GM21717 (cell line): ENCODE results near the gene WNK2.

Experiments
- ATAC-seq: cut with Tn5 transposase; IDR thresholded peaks from one replicate; pipeline ENCODE4 v1.9.1; 2021; ENCODE audit warnings: mild to moderate bottlenecking, moderate library complexity; ENCODE audit not compliant: unreplicated experiment

Gene WNK2

DNA sequence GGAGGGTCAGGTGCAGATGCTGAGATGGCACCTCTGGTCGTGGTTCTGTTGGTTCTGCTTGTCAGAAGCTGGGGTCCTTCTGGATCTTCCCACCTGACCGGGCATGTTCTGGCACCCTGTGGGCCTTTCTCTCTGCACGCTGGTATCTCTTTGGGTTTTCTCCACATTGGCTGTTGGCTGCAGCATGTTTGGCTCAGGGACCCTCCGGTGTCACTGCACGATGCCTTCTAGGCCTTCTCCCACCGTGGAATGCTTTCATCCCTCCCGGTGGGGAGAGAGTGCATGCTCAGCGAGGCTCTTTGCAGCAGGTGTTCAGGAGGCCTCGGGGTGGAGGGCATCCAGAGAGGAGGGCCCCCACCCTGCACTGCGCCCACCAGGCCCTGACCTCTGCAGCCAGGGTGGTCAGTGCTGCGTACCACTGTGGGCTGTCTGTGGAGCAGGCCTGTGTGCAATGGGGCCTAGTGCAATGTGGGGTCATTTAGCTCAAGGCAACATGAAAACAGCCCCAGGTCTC lies 119.4 kb downstream of the WNK2 start:
- no peak for ATAC-seq

GRCh38 chr9:93303806-93304573 lies 120.1 kb downstream of the WNK2 start:
- no peak for ATAC-seq

- ATAC-seq: no peak
Measured at GRCh38 chr9:93304574-93305496, 120.9 kb downstream of the WNK2 start.

- ATAC-seq: no peak
Measured at GRCh38 chr9:93305497-93306020, 121.6 kb downstream of the WNK2 start.

GRCh38 chr9:93306081-93306480 lies 122.1 kb downstream of the WNK2 start:
- ATAC-seq: no peak

DNA sequence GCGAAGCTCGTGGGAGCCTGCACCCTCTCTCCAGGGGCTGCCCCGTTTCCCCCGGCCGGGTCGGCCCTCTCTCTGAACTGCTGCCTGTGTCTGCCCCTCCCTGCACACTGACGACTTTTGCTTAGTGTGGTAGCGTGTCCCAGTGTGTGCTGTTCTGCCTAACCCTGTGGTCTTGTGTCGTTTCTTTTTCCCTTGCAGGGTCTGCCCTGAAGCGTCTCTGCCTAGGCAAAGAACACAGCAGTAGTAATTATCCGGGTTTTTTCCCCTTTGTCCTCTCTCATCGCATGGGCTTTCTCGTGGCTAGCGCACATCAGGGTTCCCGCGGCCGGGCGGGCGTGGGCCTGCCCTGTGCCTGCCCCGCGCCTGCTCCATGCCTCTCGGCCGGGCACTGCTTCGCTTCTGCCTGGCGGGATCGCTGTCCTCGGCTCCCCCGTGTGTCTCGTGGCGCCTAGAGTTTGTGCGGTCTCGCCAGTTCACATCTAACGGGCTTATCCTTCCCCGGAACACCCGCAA lies 122.7 kb downstream of the WNK2 start:
- no peak for ATAC-seq

- ATAC-seq: no peak
Measured at GRCh38 chr9:93307468-93308157, 123.7 kb downstream of the WNK2 start.

GRCh38 chr9:93308158-93308602 lies 124.2 kb downstream of the WNK2 start:
- no peak for ATAC-seq

DNA sequence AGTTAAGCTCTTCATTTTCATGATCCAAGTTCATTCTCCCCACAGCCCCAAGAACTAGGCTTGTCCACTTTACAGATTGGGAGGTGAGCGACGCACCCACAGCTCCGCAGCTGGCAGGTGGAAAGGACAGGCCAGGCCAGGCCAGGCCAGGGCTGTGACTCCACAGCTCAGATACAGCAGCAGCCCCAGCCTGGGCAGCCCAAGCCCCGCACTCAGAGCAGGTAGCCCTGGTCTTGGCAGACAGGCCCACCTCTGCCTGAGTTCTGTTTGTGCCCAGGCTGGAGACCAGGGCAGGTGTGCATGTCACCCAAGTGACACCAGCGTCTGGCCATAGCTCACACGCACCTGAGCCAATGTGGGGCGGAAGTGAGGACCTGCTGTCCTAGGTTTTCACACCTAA lies 124.7 kb downstream of the WNK2 start:
- ATAC-seq: no peak

GRCh38 chr9:93309889-93310425 lies 126.0 kb downstream of the WNK2 start:
- no peak for ATAC-seq

DNA sequence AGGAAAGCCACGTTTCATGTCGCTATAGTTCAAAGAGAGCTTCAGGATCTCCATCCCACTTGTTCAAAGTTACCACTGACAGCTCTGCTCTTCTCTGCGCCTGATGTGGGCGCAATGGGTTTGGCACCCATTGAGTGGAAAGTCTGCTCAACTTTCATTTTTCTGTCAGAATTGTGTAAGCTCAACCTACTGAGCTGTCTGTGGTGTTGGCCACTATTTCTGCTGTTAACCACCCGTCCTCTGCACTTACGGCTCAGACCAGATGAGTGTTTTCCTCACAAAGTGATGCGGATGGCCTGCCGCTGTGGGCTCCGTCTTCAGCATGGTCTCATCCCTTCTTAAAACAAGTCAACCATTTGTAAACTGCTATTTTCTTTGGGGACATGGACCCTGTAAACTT lies 131.2 kb downstream of the WNK2 start:
- no peak for ATAC-seq

DNA sequence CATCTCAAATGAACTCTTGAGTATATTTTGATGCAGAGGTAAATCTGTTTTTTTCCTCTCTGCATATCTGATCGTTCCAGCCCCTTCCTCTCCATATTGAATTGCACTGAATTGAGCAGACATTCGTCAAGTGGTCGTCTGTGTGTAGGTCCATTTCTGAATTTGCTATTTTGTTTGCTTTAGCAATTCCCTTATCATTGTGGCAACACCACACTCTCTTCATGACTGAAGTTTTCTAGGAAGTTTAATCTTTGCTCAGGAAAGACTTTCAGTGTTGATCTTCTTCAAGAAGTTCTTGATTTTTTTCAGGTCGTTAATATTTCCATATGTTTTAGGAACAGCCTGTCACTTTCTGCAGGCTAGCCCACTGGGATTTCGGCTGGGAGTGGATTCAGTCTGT lies 132.0 kb downstream of the WNK2 start:
- no peak for ATAC-seq

- no peak for ATAC-seq
Measured at GRCh38 chr9:93316726-93317494, 133.0 kb downstream of the WNK2 start.

DNA sequence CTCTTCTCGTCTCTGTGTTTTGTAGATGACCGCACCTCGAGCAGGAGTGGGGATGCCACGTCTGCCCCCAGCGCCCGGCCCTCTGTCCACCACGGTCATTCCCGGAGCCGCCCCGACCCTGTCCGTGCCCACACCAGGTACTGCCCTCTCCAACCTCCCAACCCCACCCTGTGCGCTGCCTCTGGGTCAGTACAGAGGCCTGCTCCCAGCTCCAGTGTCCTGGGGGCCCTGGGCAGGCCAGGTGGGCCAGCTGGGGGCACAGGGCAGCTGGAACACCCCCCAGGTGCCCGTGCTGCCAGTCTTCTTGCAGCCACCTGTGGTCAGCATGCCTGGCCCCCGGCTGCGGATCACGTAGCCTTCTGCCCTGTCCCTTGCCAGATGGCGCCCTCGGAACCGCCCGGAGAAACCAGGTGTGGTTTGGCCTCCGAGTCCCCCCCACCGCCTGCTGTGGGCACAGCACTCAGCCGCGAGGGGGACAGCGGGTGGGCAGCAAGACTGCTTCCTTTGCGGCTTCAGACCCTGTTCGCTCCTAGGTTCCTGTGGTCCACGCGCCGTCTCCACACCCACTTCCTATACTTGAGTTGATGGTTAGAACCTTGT lies 133.7 kb downstream of the WNK2 start:
- no peak for ATAC-seq

GRCh38 chr9:93318480-93318879 lies 134.5 kb downstream of the WNK2 start:
- ATAC-seq: no peak

- no peak for ATAC-seq
Measured at GRCh38 chr9:93319301-93319991, 135.5 kb downstream of the WNK2 start.

DNA sequence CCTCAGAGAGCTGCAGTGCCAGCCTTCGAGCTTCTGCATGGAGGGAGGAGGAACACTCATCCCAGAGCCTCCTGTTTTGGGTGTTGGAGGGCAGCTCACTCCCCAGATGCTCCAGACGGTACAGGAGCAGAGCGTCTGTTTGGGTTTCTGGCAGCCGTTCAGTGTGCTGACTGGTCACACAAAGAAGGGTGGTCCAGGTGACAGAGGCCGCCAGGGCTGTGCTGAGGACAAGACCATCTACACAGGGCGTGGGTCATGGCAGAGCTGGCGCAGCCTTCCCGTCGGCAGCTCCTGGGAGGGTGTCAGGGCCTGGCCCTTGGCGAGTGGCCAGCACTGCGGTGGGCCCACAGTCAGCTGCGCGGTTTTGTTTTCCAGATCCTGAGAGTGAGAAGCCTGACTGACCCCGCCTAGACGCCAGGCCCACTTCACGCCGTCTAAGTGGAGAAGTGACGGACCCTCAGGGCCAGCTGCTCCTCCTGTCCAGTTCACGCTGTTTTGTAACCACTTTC lies 136.1 kb downstream of the WNK2 start:
- ATAC-seq: no peak

GRCh38 chr9:93320591-93321219 lies 136.8 kb downstream of the WNK2 start:
- no peak for ATAC-seq
